ENCODE data around the gene TMOD2. TPM values are rescaled to one million over a fixed set of nuclear protein-coding genes. Genes with fewer than 3 reads are reported as not detected.

TMOD2 gene
- total RNA-seq, 1 experiment from 2014 or later, result 3.6 TPM

DNA sequence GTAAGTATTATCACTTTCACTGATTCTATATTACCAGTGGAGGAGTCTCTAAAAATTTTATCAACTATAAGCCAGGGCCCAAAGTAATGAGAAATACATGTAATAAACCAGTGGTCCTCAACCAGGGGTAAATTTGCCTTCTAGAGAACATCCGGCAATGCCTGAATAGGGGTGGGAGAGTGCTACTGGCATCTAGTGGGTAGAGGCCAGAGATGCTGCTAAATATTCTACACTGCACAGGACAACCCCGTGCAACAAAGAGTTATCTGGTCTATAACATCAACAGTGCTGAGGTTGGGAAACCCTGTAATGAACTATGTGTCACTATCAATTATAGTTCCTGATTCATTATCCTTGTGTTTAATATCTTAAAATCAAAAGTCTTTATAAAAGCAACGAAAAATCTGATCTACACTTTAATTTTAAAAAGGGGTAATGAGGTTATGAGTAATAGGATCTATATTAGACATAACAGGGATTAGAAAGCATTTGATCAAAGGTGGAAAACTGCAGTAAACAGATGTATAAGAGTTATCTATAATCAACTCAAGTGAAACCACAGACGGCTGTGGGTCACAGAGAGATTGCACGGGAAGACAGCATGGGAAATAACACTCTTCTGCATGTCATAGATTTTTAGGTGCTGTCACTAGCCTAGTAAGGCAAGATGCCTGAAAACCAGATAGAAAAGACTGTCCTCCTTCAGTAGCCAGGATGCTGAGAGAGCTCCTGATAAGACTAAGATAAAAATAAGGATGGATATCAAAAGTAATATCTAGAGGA lies 16.0 kb upstream of the TMOD2 start:
- H3K4me3 Mint-ChIP-seq, result no peak overlapping the region
- no peak for DNase-seq (ENCODE audit: low spot score)
- H3K4me1 Mint-ChIP-seq, result peaks cover 24% of the 10 kb centered on the region
- H3K36me3 Mint-ChIP-seq, result no peaks in the 10 kb centered on the region
- H3K9me3 Mint-ChIP-seq, result no peaks in the 10 kb centered on the region
- ChIA-PET CTCF (interaction anchor here (1.1 kb wide), 1 partner anchor 41 kb away, joined by 3 read pairs; no protein-coding TSS in a partner anchor), POLR2A (no interaction called here)
- peaks cover 44% of the 10 kb centered on the region for H3K27me3 Mint-ChIP-seq (ENCODE audit: low read depth)
- no peak for TF ChIP-seq ZNF121 (CRISPR knock-in tag; IDR thresholded peaks at IDR 0.05)
- TF ChIP-seq, protein P1, sequence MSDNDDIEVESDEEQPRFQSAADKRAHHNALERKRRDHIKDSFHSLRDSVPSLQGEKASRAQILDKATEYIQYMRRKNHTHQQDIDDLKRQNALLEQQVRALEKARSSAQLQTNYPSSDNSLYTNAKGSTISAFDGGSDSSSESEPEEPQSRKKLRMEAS (CRISPR knock-in tag; IDR thresholded peaks at IDR 0.05), result no peak
- no peak for TF ChIP-seq KAT7 (CRISPR knock-in tag; IDR thresholded peaks at IDR 0.05; ENCODE audit: borderline replicate concordance)
- no peak for TF ChIP-seq TP53 (CRISPR knock-in tag; IDR thresholded peaks at IDR 0.05)
- no peak for TF ChIP-seq FOXP1 (CRISPR knock-in tag; IDR thresholded peaks at IDR 0.05; ENCODE audit: borderline replicate concordance)
- TF ChIP-seq PRRX2 (CRISPR knock-in tag; IDR thresholded peaks at IDR 0.05), result no peak
- no peak for TF ChIP-seq CREB1 (CRISPR knock-in tag; IDR thresholded peaks at IDR 0.05)
- TF ChIP-seq, protein P2, sequence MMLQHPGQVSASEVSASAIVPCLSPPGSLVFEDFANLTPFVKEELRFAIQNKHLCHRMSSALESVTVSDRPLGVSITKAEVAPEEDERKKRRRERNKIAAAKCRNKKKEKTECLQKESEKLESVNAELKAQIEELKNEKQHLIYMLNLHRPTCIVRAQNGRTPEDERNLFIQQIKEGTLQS (CRISPR knock-in tag; conservative IDR thresholded peaks at IDR 0.05), result no peak
- H3K27ac Mint-ChIP-seq, result no peak overlapping the region
- no peak for ATAC-seq

DNA sequence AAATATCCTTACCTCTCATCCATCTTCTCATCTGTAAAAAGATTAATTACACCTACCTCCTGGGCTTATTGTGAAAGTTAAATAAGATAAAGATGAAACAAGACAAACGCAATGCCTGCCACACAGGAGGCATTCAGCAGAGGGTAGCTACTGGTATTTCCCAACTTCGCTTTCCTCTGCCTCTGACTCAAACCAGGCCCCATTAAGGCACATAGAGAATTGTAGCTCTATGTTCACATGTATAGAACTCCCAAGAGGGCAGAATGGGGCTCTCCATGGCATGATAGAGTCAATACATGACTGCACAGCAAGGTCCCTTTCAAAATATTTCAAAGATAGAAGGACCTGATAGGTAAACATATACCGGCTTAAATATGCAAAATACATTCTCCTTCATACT lies 15.3 kb upstream of the TMOD2 start:
- H3K4me1 Mint-ChIP-seq, result peaks cover 24% of the 10 kb centered on the region
- peak overlapping the region; percentile 67 for H3K4me3 Mint-ChIP-seq
- H3K36me3 Mint-ChIP-seq, result no peaks in the 10 kb centered on the region
- H3K27me3 Mint-ChIP-seq (ENCODE audit: low read depth), result peaks cover 44% of the 10 kb centered on the region
- DNase-seq (ENCODE audit: low spot score) (no peak), ATAC-seq (no peak)
- ChIA-PET CTCF (interaction anchor here (1.1 kb wide), 1 partner anchor 41 kb away, joined by 3 read pairs; no protein-coding TSS in a partner anchor), POLR2A (no interaction called here)
- no peaks in the 10 kb centered on the region for H3K9me3 Mint-ChIP-seq
- no peak overlapping the region for H3K27ac Mint-ChIP-seq
- TF ChIP-seq, protein P3, sequence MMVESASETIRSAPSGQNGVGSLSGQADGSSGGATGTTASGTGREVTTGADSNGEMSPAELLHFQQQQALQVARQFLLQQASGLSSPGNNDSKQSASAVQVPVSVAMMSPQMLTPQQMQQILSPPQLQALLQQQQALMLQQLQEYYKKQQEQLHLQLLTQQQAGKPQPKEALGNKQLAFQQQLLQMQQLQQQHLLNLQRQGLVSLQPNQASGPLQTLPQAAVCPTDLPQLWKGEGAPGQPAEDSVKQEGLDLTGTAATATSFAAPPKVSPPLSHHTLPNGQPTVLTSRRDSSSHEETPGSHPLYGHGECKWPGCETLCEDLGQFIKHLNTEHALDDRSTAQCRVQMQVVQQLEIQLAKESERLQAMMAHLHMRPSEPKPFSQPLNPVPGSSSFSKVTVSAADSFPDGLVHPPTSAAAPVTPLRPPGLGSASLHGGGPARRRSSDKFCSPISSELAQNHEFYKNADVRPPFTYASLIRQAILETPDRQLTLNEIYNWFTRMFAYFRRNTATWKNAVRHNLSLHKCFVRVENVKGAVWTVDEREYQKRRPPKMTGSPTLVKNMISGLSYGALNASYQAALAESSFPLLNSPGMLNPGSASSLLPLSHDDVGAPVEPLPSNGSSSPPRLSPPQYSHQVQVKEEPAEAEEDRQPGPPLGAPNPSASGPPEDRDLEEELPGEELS (CRISPR knock-in tag; IDR thresholded peaks at IDR 0.05), result no peak
- TF ChIP-seq ZNF423 (CRISPR knock-in tag; IDR thresholded peaks at IDR 0.05), result no peak
- no peak for TF ChIP-seq ZNF138 (CRISPR knock-in tag; conservative IDR thresholded peaks at IDR 0.05)
- no peak for TF ChIP-seq CBFB (CRISPR knock-in tag; IDR thresholded peaks at IDR 0.05; ENCODE audit: low read depth)
- TF ChIP-seq, protein P4, sequence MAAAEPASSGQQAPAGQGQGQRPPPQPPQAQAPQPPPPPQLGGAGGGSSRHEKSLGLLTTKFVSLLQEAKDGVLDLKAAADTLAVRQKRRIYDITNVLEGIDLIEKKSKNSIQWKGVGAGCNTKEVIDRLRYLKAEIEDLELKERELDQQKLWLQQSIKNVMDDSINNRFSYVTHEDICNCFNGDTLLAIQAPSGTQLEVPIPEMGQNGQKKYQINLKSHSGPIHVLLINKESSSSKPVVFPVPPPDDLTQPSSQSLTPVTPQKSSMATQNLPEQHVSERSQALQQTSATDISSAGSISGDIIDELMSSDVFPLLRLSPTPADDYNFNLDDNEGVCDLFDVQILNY (CRISPR knock-in tag; IDR thresholded peaks at IDR 0.05), result no peak
- TF ChIP-seq CREM (CRISPR knock-in tag; IDR thresholded peaks at IDR 0.05), result no peak
- TF ChIP-seq SMAD4 (CRISPR knock-in tag; IDR thresholded peaks at IDR 0.05), result no peak
- TF ChIP-seq GRHL2 (CRISPR knock-in tag; IDR thresholded peaks at IDR 0.05; ENCODE audit: insufficient replicate concordance, severe bottlenecking), result no peak
- TF ChIP-seq ZNF121 (CRISPR knock-in tag; IDR thresholded peaks at IDR 0.05), result no peak
- TF ChIP-seq ETV6 (CRISPR knock-in tag; IDR thresholded peaks at IDR 0.05), result no peak
- TF ChIP-seq, protein P5, sequence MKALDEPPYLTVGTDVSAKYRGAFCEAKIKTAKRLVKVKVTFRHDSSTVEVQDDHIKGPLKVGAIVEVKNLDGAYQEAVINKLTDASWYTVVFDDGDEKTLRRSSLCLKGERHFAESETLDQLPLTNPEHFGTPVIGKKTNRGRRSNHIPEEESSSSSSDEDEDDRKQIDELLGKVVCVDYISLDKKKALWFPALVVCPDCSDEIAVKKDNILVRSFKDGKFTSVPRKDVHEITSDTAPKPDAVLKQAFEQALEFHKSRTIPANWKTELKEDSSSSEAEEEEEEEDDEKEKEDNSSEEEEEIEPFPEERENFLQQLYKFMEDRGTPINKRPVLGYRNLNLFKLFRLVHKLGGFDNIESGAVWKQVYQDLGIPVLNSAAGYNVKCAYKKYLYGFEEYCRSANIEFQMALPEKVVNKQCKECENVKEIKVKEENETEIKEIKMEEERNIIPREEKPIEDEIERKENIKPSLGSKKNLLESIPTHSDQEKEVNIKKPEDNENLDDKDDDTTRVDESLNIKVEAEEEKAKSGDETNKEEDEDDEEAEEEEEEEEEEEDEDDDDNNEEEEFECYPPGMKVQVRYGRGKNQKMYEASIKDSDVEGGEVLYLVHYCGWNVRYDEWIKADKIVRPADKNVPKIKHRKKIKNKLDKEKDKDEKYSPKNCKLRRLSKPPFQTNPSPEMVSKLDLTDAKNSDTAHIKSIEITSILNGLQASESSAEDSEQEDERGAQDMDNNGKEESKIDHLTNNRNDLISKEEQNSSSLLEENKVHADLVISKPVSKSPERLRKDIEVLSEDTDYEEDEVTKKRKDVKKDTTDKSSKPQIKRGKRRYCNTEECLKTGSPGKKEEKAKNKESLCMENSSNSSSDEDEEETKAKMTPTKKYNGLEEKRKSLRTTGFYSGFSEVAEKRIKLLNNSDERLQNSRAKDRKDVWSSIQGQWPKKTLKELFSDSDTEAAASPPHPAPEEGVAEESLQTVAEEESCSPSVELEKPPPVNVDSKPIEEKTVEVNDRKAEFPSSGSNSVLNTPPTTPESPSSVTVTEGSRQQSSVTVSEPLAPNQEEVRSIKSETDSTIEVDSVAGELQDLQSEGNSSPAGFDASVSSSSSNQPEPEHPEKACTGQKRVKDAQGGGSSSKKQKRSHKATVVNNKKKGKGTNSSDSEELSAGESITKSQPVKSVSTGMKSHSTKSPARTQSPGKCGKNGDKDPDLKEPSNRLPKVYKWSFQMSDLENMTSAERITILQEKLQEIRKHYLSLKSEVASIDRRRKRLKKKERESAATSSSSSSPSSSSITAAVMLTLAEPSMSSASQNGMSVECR (CRISPR knock-in tag; IDR thresholded peaks at IDR 0.05; ENCODE audit: borderline replicate concordance), result no peak
- TF ChIP-seq, protein P6, sequence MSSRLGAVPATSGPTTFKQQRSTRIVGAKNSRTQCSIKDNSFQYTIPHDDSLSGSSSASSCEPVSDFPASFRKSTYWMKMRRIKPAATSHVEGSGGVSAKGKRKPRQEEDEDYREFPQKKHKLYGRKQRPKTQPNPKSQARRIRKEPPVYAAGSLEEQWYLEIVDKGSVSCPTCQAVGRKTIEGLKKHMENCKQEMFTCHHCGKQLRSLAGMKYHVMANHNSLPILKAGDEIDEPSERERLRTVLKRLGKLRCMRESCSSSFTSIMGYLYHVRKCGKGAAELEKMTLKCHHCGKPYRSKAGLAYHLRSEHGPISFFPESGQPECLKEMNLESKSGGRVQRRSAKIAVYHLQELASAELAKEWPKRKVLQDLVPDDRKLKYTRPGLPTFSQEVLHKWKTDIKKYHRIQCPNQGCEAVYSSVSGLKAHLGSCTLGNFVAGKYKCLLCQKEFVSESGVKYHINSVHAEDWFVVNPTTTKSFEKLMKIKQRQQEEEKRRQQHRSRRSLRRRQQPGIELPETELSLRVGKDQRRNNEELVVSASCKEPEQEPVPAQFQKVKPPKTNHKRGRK (CRISPR knock-in tag; IDR thresholded peaks at IDR 0.05; ENCODE audit: borderline replicate concordance), result no peak
- no peak for TF ChIP-seq SMAD3 (CRISPR knock-in tag; IDR thresholded peaks at IDR 0.05; ENCODE audit: borderline replicate concordance)
- TF ChIP-seq ZBTB21 (CRISPR knock-in tag; IDR thresholded peaks at IDR 0.05; ENCODE audit: borderline replicate concordance), result no peak
- no peak for TF ChIP-seq TP53 (CRISPR knock-in tag; IDR thresholded peaks at IDR 0.05)
- no peak for TF ChIP-seq ELF4 (CRISPR knock-in tag; IDR thresholded peaks at IDR 0.05; ENCODE audit: low read depth)
- no peak for TF ChIP-seq ZNF232 (CRISPR knock-in tag; IDR thresholded peaks at IDR 0.05)
